Measurements from ENCODE around the gene HLA-DRA.
"Not testable (repeated sequence)": the region's sequence is repeated elsewhere in the genome, so short reads cannot be mapped to it uniquely, and the experiment has no call there.

HLA-DRA gene

GRCh38 chr6:32460528-32460927 is 20.8 kb downstream of the HLA-DRA start:
- Histone ChIP-seq H3K9ac (ENCODE audit: low read length) (no peak overlapping the region), H3K9me2 (replicated peaks; ENCODE audit: insufficient read depth, low read length) (no peaks in the 10 kb centered on the region)

GRCh38 chr6:32461493-32461892 is 21.8 kb downstream of the HLA-DRA start:
- Histone ChIP-seq H3K4me1 (ENCODE audit: low read length) (no peaks in the 10 kb centered on the region; the same call in 1 of the 2 replicates), H3K4me2 (ENCODE audit: low read depth, low read length) (no peak overlapping the region), H3K9ac (ENCODE audit: low read length) (no peak overlapping the region), H3K79me2 (ENCODE audit: low read length) (no peaks in the 10 kb centered on the region), H3K9me3 (replicated peaks; ENCODE audit: insufficient read depth, low read length) (no peaks in the 10 kb centered on the region), H3K27me3 (replicated peaks; ENCODE audit: insufficient read depth, low read length) (0 out of 2 replicates have a peak, but pooled peaks cover 3% of the 10 kb centered on the region), H4K20me1 (ENCODE audit: insufficient read depth, low read length) (no peaks in the 10 kb centered on the region), H3K9me2 (replicated peaks; ENCODE audit: insufficient read depth, low read length) (no peaks in the 10 kb centered on the region), H2AFZ (ENCODE audit: low read length) (no peak overlapping the region), H3K4me3 (ENCODE audit: low read length) (no peak overlapping the region), H3F3A (ENCODE audit: insufficient read depth, low read length) (no peaks in the 10 kb centered on the region), H3K27ac (ENCODE audit: low read length) (no peak overlapping the region), H3K36me3 (replicated peaks; ENCODE audit: insufficient read depth, low read length) (no peaks in the 10 kb centered on the region)
- DNase-seq, result no peak
- TF ChIP-seq EZH2phosphoT487 (IDR thresholded peaks at IDR 0.05; ENCODE audit: low read length), result no peak
- TF ChIP-seq EZH2 (optimal IDR thresholded peaks at IDR 0.05; ENCODE audit: low read depth, low read length), result no peak
- no peak for TF ChIP-seq CTCF (IDR thresholded peaks at IDR 0.05; ENCODE audit: low read length)

More at GRCh38 chr6:32460528-32460927, 20.8 kb downstream of the HLA-DRA start:
- Histone ChIP-seq H3K9me3 (replicated peaks; ENCODE audit: insufficient read depth, low read length) (no peaks in the 10 kb centered on the region), H3K79me2 (ENCODE audit: low read length) (no peaks in the 10 kb centered on the region), H3K27me3 (replicated peaks; ENCODE audit: insufficient read depth, low read length) (0 out of 2 replicates have a peak, but pooled peaks cover 3% of the 10 kb centered on the region), H3K4me1 (ENCODE audit: low read length) (no peaks in the 10 kb centered on the region; the same call in 1 of the 2 replicates), H3K4me3 (ENCODE audit: low read length) (no peak overlapping the region), H2AFZ (ENCODE audit: low read length) (no peak overlapping the region), H4K20me1 (ENCODE audit: insufficient read depth, low read length) (no peaks in the 10 kb centered on the region), H3K27ac (ENCODE audit: low read length) (no peak overlapping the region), H3F3A (ENCODE audit: insufficient read depth, low read length) (no peaks in the 10 kb centered on the region), H3K36me3 (replicated peaks; ENCODE audit: insufficient read depth, low read length) (no peaks in the 10 kb centered on the region), H3K4me2 (ENCODE audit: low read depth, low read length) (no peak overlapping the region)
- no peak for DNase-seq
- TF ChIP-seq EZH2phosphoT487 (IDR thresholded peaks at IDR 0.05; ENCODE audit: low read length) (no peak), CTCF (IDR thresholded peaks at IDR 0.05; ENCODE audit: low read length) (no peak), EZH2 (optimal IDR thresholded peaks at IDR 0.05; ENCODE audit: low read depth, low read length) (no peak)

GRCh38 chr6:32462609-32463008 is 22.9 kb downstream of the HLA-DRA start:
- Histone ChIP-seq H3F3A (ENCODE audit: insufficient read depth, low read length) (no peaks in the 10 kb centered on the region), H3K9ac (ENCODE audit: low read length) (no peak overlapping the region), H3K4me3 (ENCODE audit: low read length) (no peak overlapping the region), H3K9me3 (replicated peaks; ENCODE audit: insufficient read depth, low read length) (no peaks in the 10 kb centered on the region), H3K27me3 (replicated peaks; ENCODE audit: insufficient read depth, low read length) (0 out of 2 replicates have a peak, but pooled peaks cover 3% of the 10 kb centered on the region), H2AFZ (ENCODE audit: low read length) (no peak overlapping the region), H3K4me2 (ENCODE audit: low read depth, low read length) (no peak overlapping the region; the same call in 1 of the 2 replicates), H3K36me3 (replicated peaks; ENCODE audit: insufficient read depth, low read length) (no peaks in the 10 kb centered on the region), H3K79me2 (ENCODE audit: low read length) (no peaks in the 10 kb centered on the region), H4K20me1 (ENCODE audit: insufficient read depth, low read length) (no peaks in the 10 kb centered on the region), H3K27ac (ENCODE audit: low read length) (no peak overlapping the region), H3K9me2 (replicated peaks; ENCODE audit: insufficient read depth, low read length) (no peaks in the 10 kb centered on the region), H3K4me1 (ENCODE audit: low read length) (no peaks in the 10 kb centered on the region; the same call in 1 of the 2 replicates)
- TF ChIP-seq EZH2phosphoT487 (IDR thresholded peaks at IDR 0.05; ENCODE audit: low read length) (no peak), CTCF (IDR thresholded peaks at IDR 0.05; ENCODE audit: low read length) (no peak), EZH2 (optimal IDR thresholded peaks at IDR 0.05; ENCODE audit: low read depth, low read length) (no peak)
- peak; percentile 53 for DNase-seq

- H4K20me1 ChIP-seq (ENCODE audit: insufficient read depth, low read length); H3K36me3 ChIP-seq (replicated peaks; ENCODE audit: insufficient read depth, low read length): not testable (repeated sequence)
These were observed 28.2 kb downstream of the HLA-DRA start for GRCh38 chr6:32467743-32468503.

More at GRCh38 chr6:32467743-32468503, 28.2 kb downstream of the HLA-DRA start:
- not testable (repeated sequence) for H3K9me3 ChIP-seq (replicated peaks; ENCODE audit: insufficient read depth, low read length); H3F3A ChIP-seq (ENCODE audit: insufficient read depth, low read length); H3K27ac ChIP-seq (ENCODE audit: low read length); H3K27me3 ChIP-seq (replicated peaks; ENCODE audit: insufficient read depth, low read length); H3K9ac ChIP-seq (ENCODE audit: low read length); H3K4me2 ChIP-seq (ENCODE audit: low read depth, low read length); H3K4me1 ChIP-seq (ENCODE audit: low read length); H3K79me2 ChIP-seq (ENCODE audit: low read length); H2AFZ ChIP-seq (ENCODE audit: low read length); H3K4me3 ChIP-seq (ENCODE audit: low read length); DNase-seq; H3K9me2 ChIP-seq (replicated peaks; ENCODE audit: insufficient read depth, low read length)
